BJ (cell line): ENCODE data around the gene ZNF43. TPM values are rescaled to one million over a fixed set of nuclear protein-coding genes. Genes with fewer than 3 reads are reported as not detected.
"Not testable (repeated sequence)": the region's sequence is repeated elsewhere in the genome, so short reads cannot be mapped to it uniquely, and the experiment has no call there.

Experiments
- CTCF ChIA-PET: fragments of 350-600 bp; formaldehyde crosslinking; extraction: SDS; loops from one replicate; lab custom pipeline; 2021; ENCODE audit warnings: antibody characterized with exemption, inconsistent platforms; lab: Yijun Ruan, JAX
- POLR2A ChIA-PET: fragments of 300-600 bp; sonication (Branson Sonifier 250); formaldehyde crosslinking; extraction: SDS; loops from one replicate; lab custom pipeline; 2021; ENCODE audit warnings: antibody characterized with exemption; lab: Charles Lee
- DNase-seq: peaks from one replicate; pipeline ENCODE4 v3.0.0-alpha.2; 2011; ENCODE audit warnings: low read depth
- H3K27me3 ChIP-seq: 2 replicates; pipeline ENCODE4 v1.6.0; 2011; ENCODE audit warnings: low read length; ENCODE audit not compliant: control insufficient read depth, insufficient read depth
- H3K36me3 ChIP-seq: 2 replicates; pipeline ENCODE4 v1.5.1; 2011; ENCODE audit warnings: low read length; ENCODE audit not compliant: control insufficient read depth, insufficient read depth
- H3K4me3 ChIP-seq: 2 replicates; pipeline ENCODE4 v1.5.1; 2011; ENCODE audit warnings: low read depth, mild to moderate bottlenecking, control low read depth, low read length
- CTCF ChIP-seq: IDR thresholded peaks from 2 replicates; pipeline ENCODE4 v1.5.1; 2011; ENCODE audit warnings: low read depth, mild to moderate bottlenecking, control low read depth, inconsistent platforms, low read length, moderate library complexity; ENCODE audit not compliant: insufficient read depth
- polyA plus RNA-seq: library from polyadenylated mRNA; depleted of rRNA; stranded (reverse); fragments of >200 nt; gene quantifications from 2 replicates; pipeline ENCODE4 v1.2.3, GENCODE V29; 2011

ZNF43 gene
- polyA plus RNA-seq, 1 experiment: 1.8 TPM

GRCh38 chr19:21812448-21812847, 23.5 kb downstream of the ZNF43 start:
- POLR2A ChIA-PET: no interaction called here
- no peaks in the 10 kb centered on the region for H3K27me3 ChIP-seq
- H3K4me3 ChIP-seq: no peak overlapping the region
- CTCF ChIA-PET: no interaction called here
- no peak for DNase-seq
- TF ChIP-seq CTCF: no peak
- H3K36me3 ChIP-seq: peaks cover 8% of the 10 kb centered on the region

- H3K36me3 ChIP-seq, CTCF ChIA-PET: not testable (repeated sequence)
Measured at GRCh38 chr19:21808400-21809000, 27.5 kb downstream of the ZNF43 start.

GRCh38 chr19:21789466-21790085, 46.4 kb downstream of the ZNF43 start:
- CTCF ChIA-PET: no interaction called here
- POLR2A ChIA-PET: no interaction called here
- no peak for TF ChIP-seq CTCF

More at GRCh38 chr19:21808400-21809000, 27.5 kb downstream of the ZNF43 start:
- H3K4me3 ChIP-seq, H3K27me3 ChIP-seq, DNase-seq, POLR2A ChIA-PET: not testable (repeated sequence)

GRCh38 chr19:21786936-21787335, 49.0 kb downstream of the ZNF43 start:
- no peak for DNase-seq
- TF ChIP-seq CTCF: no peak
- H3K36me3 ChIP-seq: no peaks in the 10 kb centered on the region
- H3K4me3 ChIP-seq: no peak overlapping the region
- no peaks in the 10 kb centered on the region for H3K27me3 ChIP-seq
- ChIA-PET CTCF (no interaction called here), POLR2A (no interaction called here)

More at GRCh38 chr19:21789466-21790085, 46.4 kb downstream of the ZNF43 start:
- H3K27me3 ChIP-seq: no peaks in the 10 kb centered on the region
- no peaks in the 10 kb centered on the region for H3K36me3 ChIP-seq
- no peak for DNase-seq
- H3K4me3 ChIP-seq: no peak overlapping the region

- H3K36me3 ChIP-seq, H3K4me3 ChIP-seq, POLR2A ChIA-PET, DNase-seq, H3K27me3 ChIP-seq, CTCF ChIA-PET: not testable (repeated sequence)
Measured at GRCh38 chr19:21775792-21776191, 60.2 kb downstream of the ZNF43 start.

GRCh38 chr19:21767065-21767800, 68.7 kb downstream of the ZNF43 start, which contains the start of gene ZNF100:
ZNF100 (minus strand) TSS chr19:21767579; CDS start chr19:21767429, 150 bp downstream.
- DNase-seq: peak; percentile 46
- TF ChIP-seq CTCF: 0 out of 2 replicates have a peak, but pooled peaks have one; percentile 10
- no peaks in the 10 kb centered on the region for H3K36me3 ChIP-seq
- H3K4me3 ChIP-seq: peak within 1 kb of the TSS; percentile 83
- ChIA-PET POLR2A (interaction anchor here (0.6 kb wide), 1 partner anchor 33 kb away, joined by 4 read pairs; no protein-coding TSS in a partner anchor), CTCF (interaction anchor here (0.5 to 0.8 kb wide), 2 partner anchors 69 to 775 kb away, joined by 3 to 4 read pairs; partner anchors contain the start of gene ZNF43)
- H3K27me3 ChIP-seq: no peaks in the 10 kb centered on the region

GRCh38 chr19:21766705-21767064, 69.3 kb downstream of the ZNF43 start:
- H3K36me3 ChIP-seq, DNase-seq, POLR2A ChIA-PET, H3K27me3 ChIP-seq: not testable (repeated sequence)
- CTCF ChIA-PET: interaction anchor here (0.8 kb wide), 1 partner anchor 69 kb away, joined by 3 read pairs; the partner anchor contains the start of gene ZNF43
- H3K4me3 ChIP-seq: peak overlapping the region; percentile 83
